Osteoblast (primary cell): ENCODE results near the gene AP2S1. TPM values are rescaled to one million over a fixed set of nuclear protein-coding genes. Genes with fewer than 3 reads are reported as not detected.

ENCODE experiments used
- DNase-seq: peaks from one replicate; pipeline ENCODE4 v3.0.0; 2011; ENCODE audit warnings: low spot score, mixed read lengths; ENCODE audit not compliant: insufficient read length; ENCODE audit errors: missing footprints
- H2AFZ ChIP-seq: 2 replicates; pipeline ENCODE4 v1.6.0; 2011; ENCODE audit warnings: mild to moderate bottlenecking, low read length
- H3K27ac ChIP-seq: 2 replicates; pipeline ENCODE4 v1.5.1; 2011; ENCODE audit warnings: mild to moderate bottlenecking, low read depth, low read length, moderate library complexity
- H3K27me3 ChIP-seq: 2 replicates; pipeline ENCODE4 v1.6.0; 2012; ENCODE audit warnings: mild to moderate bottlenecking, control low read depth, inconsistent platforms, low read length, moderate library complexity; ENCODE audit not compliant: insufficient read depth
- H3K36me3 ChIP-seq: 2 replicates; pipeline ENCODE4 v1.5.1; 2011; ENCODE audit warnings: mild to moderate bottlenecking, low read length, control low read depth, moderate library complexity; ENCODE audit not compliant: insufficient read depth
- H3K4me1 ChIP-seq: 2 replicates; pipeline ENCODE4 v1.5.1; 2011; ENCODE audit warnings: mild to moderate bottlenecking, low read length, control low read depth, moderate library complexity; ENCODE audit not compliant: insufficient read depth
- H3K4me2 ChIP-seq: 2 replicates; pipeline ENCODE4 v1.6.0; 2011; ENCODE audit warnings: mild to moderate bottlenecking, low read length; ENCODE audit not compliant: insufficient read depth
- H3K4me3 ChIP-seq: fragments of 200-600 bp; sonication (generic); 3 replicates; pipeline ENCODE4 v1.5.1; 2012; ENCODE audit warnings: mild to moderate bottlenecking, low read length, inconsistent platforms; ENCODE audit not compliant: insufficient read depth
- H3K79me2 ChIP-seq: 2 replicates; pipeline ENCODE4 v1.6.0; 2012; ENCODE audit warnings: mild to moderate bottlenecking, low read length, control low read depth, inconsistent platforms; ENCODE audit not compliant: insufficient read depth
- H3K9me3 ChIP-seq: 2 replicates; pipeline ENCODE4 v1.5.1; 2011; ENCODE audit warnings: low read depth, low read length, control low read depth
- H4K20me1 ChIP-seq: 2 replicates; pipeline ENCODE4 v1.6.0; 2012; ENCODE audit warnings: mild to moderate bottlenecking, low read length, control low read depth; ENCODE audit not compliant: insufficient read depth
- CTCF ChIP-seq: IDR thresholded peaks from 2 replicates; pipeline ENCODE4 v1.5.1; 2011; ENCODE audit warnings: mild to moderate bottlenecking, low read depth, low read length, moderate library complexity; ENCODE audit errors: extremely low read depth
- small RNA-seq: library from RNA; depleted of rRNA; stranded (forward); fragments of <200 nt; gene quantifications from one replicate; pipeline ENCODE3, GENCODE V24; 2012
- total RNA-seq: library from RNA; depleted of rRNA; stranded (reverse); fragments of >200 nt; gene quantifications from 2 replicates; pipeline ENCODE4 v1.2.3, GENCODE V29; 2012

The AP2S1 gene
- total RNA-seq, 1 donor, result 136 TPM

GRCh38 chr19:46789371-46789770 is 61.3 kb downstream of the AP2S1 start:
- DNase-seq, result peak; percentile 27
- H3K4me2 ChIP-seq, result no peak overlapping the region
- H3K36me3 ChIP-seq, result peaks cover 13% of the 10 kb centered on the region
- H3K27me3 ChIP-seq, result no peaks in the 10 kb centered on the region
- peaks cover 39% of the 10 kb centered on the region for H3K79me2 ChIP-seq
- no peaks in the 10 kb centered on the region for H3K9me3 ChIP-seq
- no peak overlapping the region for H3K27ac ChIP-seq
- peaks cover 32% of the 10 kb centered on the region for H3K4me1 ChIP-seq
- no peak for TF ChIP-seq CTCF
- no peak overlapping the region for H2AFZ ChIP-seq
- H3K4me3 ChIP-seq, result no peak overlapping the region
- H4K20me1 ChIP-seq, result peaks cover 23% of the 10 kb centered on the region

GRCh38 chr19:46788968-46789338 is 61.7 kb downstream of the AP2S1 start:
- Histone ChIP-seq H3K36me3 (peaks cover 17% of the 10 kb centered on the region), H3K4me3 (peak overlapping the region; percentile 40), H2AFZ (no peak overlapping the region), H3K27me3 (no peaks in the 10 kb centered on the region), H3K27ac (no peak overlapping the region), H3K79me2 (peaks cover 43% of the 10 kb centered on the region), H3K4me1 (peaks cover 36% of the 10 kb centered on the region), H3K9me3 (no peaks in the 10 kb centered on the region), H3K4me2 (peak overlapping the region; percentile 41), H4K20me1 (peaks cover 27% of the 10 kb centered on the region)
- no peak for TF ChIP-seq CTCF
- no peak for DNase-seq

GRCh38 chr19:46788262-46788967 is 62.2 kb downstream of the AP2S1 start, which contains the start of gene SLC1A5:
TSS of gene SLC1A5 (minus strand) at chr19:46788594. CDS start at chr19:46787965, 629 bp downstream.
- peaks cover 29% of the 10 kb centered on the region for H4K20me1 ChIP-seq
- peak within 1 kb of the TSS; percentile 80 for H3K4me3 ChIP-seq
- peak; percentile 99 for DNase-seq
- peaks cover 49% of the 10 kb centered on the region for H3K79me2 ChIP-seq
- no peak for TF ChIP-seq CTCF
- no peak within 1 kb of the TSS for H2AFZ ChIP-seq
- H3K36me3 ChIP-seq, result peaks cover 21% of the 10 kb centered on the region
- H3K9me3 ChIP-seq, result no peaks in the 10 kb centered on the region
- H3K4me1 ChIP-seq, result peaks cover 40% of the 10 kb centered on the region
- H3K4me2 ChIP-seq, result peak within 1 kb of the TSS; percentile 99
- peak within 1 kb of the TSS; percentile 97 for H3K27ac ChIP-seq
- no peaks in the 10 kb centered on the region for H3K27me3 ChIP-seq

Small RNA genes within 50 kb of the gene (small RNA-seq; reads per million reads assigned to genes)
- gene AC008622.3 (not detected), gene HNRNPMP2 (not detected)

Other genes starting within 250 kb of the AP2S1 start
- 105 and 124 TPM in 2 replicates for gene CALM3, start 249.5 kb downstream of the AP2S1 start, total RNA-seq
- gene PTGIR, start 225.8 kb downstream of the AP2S1 start, total RNA-seq, result 2.5 and 2.9 TPM in 2 replicates
- gene GNG8, start 214.6 kb downstream of the AP2S1 start, total RNA-seq, result not detected in 2 replicates
- 1.8 and 3.5 TPM in 2 replicates for gene DACT3, start 189.7 kb downstream of the AP2S1 start, total RNA-seq
- 9.0 and 9.4 TPM in 2 replicates for gene PRKD2, start 133.7 kb downstream of the AP2S1 start, total RNA-seq
- gene FKRP, start 104.8 kb downstream of the AP2S1 start, total RNA-seq, result 18.0 and 18.5 TPM in 2 replicates
- 56.3 and 56.5 TPM in 2 replicates for gene STRN4, start 104.4 kb downstream of the AP2S1 start, total RNA-seq
- gene SLC1A5, start 62.3 kb downstream of the AP2S1 start, total RNA-seq, result 274 and 354 TPM in 2 replicates
- 76.0 and 82.2 TPM in 2 replicates for gene ARHGAP35, start 10.2 kb upstream of the AP2S1 start, total RNA-seq
- 0.72 and 1.2 TPM in 2 replicates for gene NPAS1, start 169.0 kb upstream of the AP2S1 start, total RNA-seq
- gene TMEM160, start 197.8 kb upstream of the AP2S1 start, total RNA-seq, result 13.4 and 15.3 TPM in 2 replicates